Fibroblast of villous mesenchyme (primary cell): Measurements from ENCODE around the gene DAPK2. TPM values are rescaled to one million over a fixed set of nuclear protein-coding genes. Genes with fewer than 3 reads are reported as not detected.

Source experiments
- DNase-seq: peaks from one replicate; pipeline ENCODE4 v3.0.0-alpha.2; 2010; ENCODE audit warnings: low read depth
- H3K4me3 ChIP-seq: 2 replicates; pipeline ENCODE4 v1.5.1; 2011; ENCODE audit warnings: low read depth, mild to moderate bottlenecking, low read length
- CTCF ChIP-seq: IDR thresholded peaks from 2 replicates; pipeline ENCODE4 v1.5.1; 2012; ENCODE audit warnings: low read depth, mild to moderate bottlenecking, low read length; ENCODE audit not compliant: insufficient read depth
- total RNA-seq: library from RNA; depleted of rRNA; stranded (reverse); fragments of >200 nt; gene quantifications from 2 replicates; pipeline ENCODE4 v1.2.3, GENCODE V29; 2012

The DAPK2 gene
- total RNA-seq, 1 donor, result 8.2 TPM

DNA sequence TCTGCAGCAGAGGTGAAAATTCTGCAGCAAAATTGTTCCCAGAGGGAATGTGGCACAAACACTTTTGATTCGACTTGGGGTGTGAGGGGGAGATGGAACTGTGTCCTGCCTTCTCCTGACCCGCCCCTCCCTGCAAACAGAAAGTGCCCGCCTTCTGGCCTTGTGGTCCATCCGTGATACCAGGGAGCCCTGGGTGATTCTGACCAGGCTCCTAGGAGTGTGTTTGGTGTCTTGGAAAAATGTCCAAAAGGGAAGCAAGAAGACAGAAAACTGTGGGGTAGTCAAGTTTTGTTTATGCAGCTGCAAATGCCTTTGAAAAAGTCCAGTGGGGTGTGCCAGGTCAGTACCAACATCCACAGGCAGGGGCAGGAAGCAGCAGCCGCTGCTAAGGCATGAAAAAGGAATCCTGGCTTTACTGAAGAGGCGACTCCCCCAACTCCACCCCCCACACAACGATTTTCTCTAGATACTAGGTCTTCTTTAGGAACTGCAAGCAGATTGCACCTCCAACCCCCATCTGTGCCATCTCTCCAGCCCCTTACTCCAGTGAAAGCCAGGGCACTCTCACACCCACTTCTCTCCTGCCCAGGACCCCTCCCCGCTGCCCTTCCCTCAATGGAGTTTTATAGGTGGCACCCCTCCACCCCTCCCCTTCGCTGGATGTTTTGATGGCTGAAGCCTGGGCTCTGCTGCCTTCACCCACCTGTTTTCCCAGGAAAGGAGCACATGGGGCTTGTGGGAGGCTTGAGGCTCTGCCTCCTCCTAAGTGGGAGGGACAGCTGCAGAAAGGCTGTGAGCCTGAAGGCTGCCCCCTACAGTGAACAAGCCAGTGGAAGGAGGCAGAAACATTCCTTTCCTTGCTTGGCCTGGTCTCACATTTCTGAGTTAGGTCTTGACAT, 130.2 kb downstream of the DAPK2 start:
- TF ChIP-seq CTCF, result peak; percentile 54
- peak; percentile 12 for DNase-seq
- H3K4me3 ChIP-seq, result no peak overlapping the region

DNA sequence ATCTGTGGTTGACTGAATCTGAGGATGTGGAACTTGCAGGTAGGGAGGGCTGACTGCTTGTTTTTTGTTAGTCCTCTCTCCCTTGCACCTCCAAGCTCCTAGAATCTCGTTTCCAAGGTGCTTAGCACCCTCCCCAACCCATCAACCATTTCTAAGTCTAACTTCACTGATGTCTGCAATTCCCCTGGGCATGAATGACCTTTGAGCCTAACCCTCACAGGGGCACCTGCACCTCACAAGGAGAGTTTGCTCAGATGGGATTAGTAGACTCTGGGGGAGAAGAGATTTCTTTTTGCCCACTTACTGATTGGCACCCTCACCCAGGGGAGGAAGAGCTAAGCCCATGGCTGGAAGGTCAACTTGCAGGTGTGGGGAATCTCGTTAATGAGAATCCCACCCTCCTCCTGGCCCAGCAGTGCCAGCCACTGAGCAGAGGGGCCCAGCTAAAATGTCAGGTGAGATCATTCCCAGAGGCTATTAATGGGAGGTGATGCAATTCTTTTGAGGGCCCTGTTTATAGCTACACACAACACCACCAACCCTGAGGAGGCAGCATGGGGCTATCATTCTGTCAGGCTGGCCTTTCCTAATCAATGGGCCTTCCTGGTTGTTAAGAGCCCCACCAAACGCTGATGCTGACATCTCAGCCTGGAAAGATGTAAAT, 130.9 kb downstream of the DAPK2 start:
- H3K4me3 ChIP-seq, result no peak overlapping the region
- no peak for DNase-seq
- TF ChIP-seq CTCF, result no peak

- no peak for DNase-seq
- no peak overlapping the region for H3K4me3 ChIP-seq
- no peak for TF ChIP-seq CTCF
Observed at GRCh38 chr15:63913786-63914315, 132.4 kb downstream of the DAPK2 start.

- no peak for DNase-seq
- TF ChIP-seq CTCF, result no peak
- no peak overlapping the region for H3K4me3 ChIP-seq
Observed at GRCh38 chr15:63913336-63913735, 132.9 kb downstream of the DAPK2 start.

GRCh38 chr15:63912061-63912615, 134.1 kb downstream of the DAPK2 start:
- no peak for DNase-seq
- no peak for TF ChIP-seq CTCF

GRCh38 chr15:63911160-63911559, 135.1 kb downstream of the DAPK2 start:
- no peak for DNase-seq
- TF ChIP-seq CTCF, result no peak
- no peak overlapping the region for H3K4me3 ChIP-seq

More at GRCh38 chr15:63912061-63912615, 134.1 kb downstream of the DAPK2 start:
- no peak overlapping the region for H3K4me3 ChIP-seq
